ENCODE measurements around the gene TRIM24. TPM values are rescaled to one million over a fixed set of nuclear protein-coding genes. Genes with fewer than 3 reads are reported as not detected.
A peak's percentile ranks its signal among the peaks of the same experiment; 100 is the strongest.
"Not testable (repeated sequence)": the region's sequence is repeated elsewhere in the genome, so short reads cannot be mapped to it uniquely, and the experiment has no call there.

Gene TRIM24
- total RNA-seq, 2 donors from 2014 or later: 14.5 to 19.1 TPM

GRCh38 chr7:138456220-138456619 is 3.8 kb upstream of the TRIM24 start:
- no peaks in the 10 kb centered on the region for H3K36me3 ChIP-seq
- no peak for DNase-seq
- no peak overlapping the region for H3K4me3 ChIP-seq
- TF ChIP-seq CTCF (IDR thresholded peaks at IDR 0.05): no peak
- H3K27me3 ChIP-seq: no peaks in the 10 kb centered on the region
- no peaks in the 10 kb centered on the region for H3K9me3 ChIP-seq
- H3K27ac ChIP-seq: no peak overlapping the region
- intact Hi-C loops (cut with DNase I): loop anchor here (10.0 kb wide), 1 partner anchor 289 kb away; no protein-coding TSS in a partner anchor
- H3K9ac ChIP-seq (ENCODE audit: low read depth in 2 of 2, low read length in 2 of 2): no peak overlapping the region
- no peaks in the 10 kb centered on the region for H3K4me1 ChIP-seq

GRCh38 chr7:138458576-138459412 is 1.3 kb upstream of the TRIM24 start:
- no peaks in the 10 kb centered on the region for H3K4me1 ChIP-seq
- H3K9me3 ChIP-seq: no peaks in the 10 kb centered on the region
- H3K4me3 ChIP-seq: no peak overlapping the region
- no peaks in the 10 kb centered on the region for H3K36me3 ChIP-seq
- H3K9ac ChIP-seq (ENCODE audit: low read depth in 2 of 2, low read length in 2 of 2): no peak overlapping the region
- no peak overlapping the region for H3K27ac ChIP-seq
- TF ChIP-seq CTCF (IDR thresholded peaks at IDR 0.05): no peak
- intact Hi-C loops (cut with DNase I): loop anchor here (10.0 kb wide), 1 partner anchor 286 kb away; no protein-coding TSS in a partner anchor
- H3K27me3 ChIP-seq: no peaks in the 10 kb centered on the region
- no peak for DNase-seq

- H3K9me3 ChIP-seq: no peaks in the 10 kb centered on the region
- peak overlapping the region; percentile 26 for H3K4me3 ChIP-seq
- H3K27ac ChIP-seq: no peak overlapping the region
- no peaks in the 10 kb centered on the region for H3K4me1 ChIP-seq
- H3K36me3 ChIP-seq: no peaks in the 10 kb centered on the region
- no peaks in the 10 kb centered on the region for H3K27me3 ChIP-seq
- peak; percentile 98 for DNase-seq
- intact Hi-C loops (cut with DNase I): loop anchor here (10.0 kb wide), 1 partner anchor 285 kb away; no protein-coding TSS in a partner anchor
- no peak overlapping the region for H3K9ac ChIP-seq (ENCODE audit: low read depth in 2 of 2, low read length in 2 of 2)
- TF ChIP-seq CTCF (IDR thresholded peaks at IDR 0.05): no peak
Measured at GRCh38 chr7:138459413-138460175, 465 bp upstream of the TRIM24 start.

GRCh38 chr7:138460649-138461607 is 869 bp downstream of the TRIM24 start:
- H3K27me3 ChIP-seq: no peaks in the 10 kb centered on the region
- intact Hi-C loops (cut with DNase I): no loop called here
- H3K9me3 ChIP-seq: no peaks in the 10 kb centered on the region
- no peak for TF ChIP-seq CTCF (IDR thresholded peaks at IDR 0.05)
- DNase-seq: peak; percentile 61
- peak overlapping the region; percentile 98 for H3K27ac ChIP-seq
- H3K4me1 ChIP-seq: no peaks in the 10 kb centered on the region
- no peaks in the 10 kb centered on the region for H3K36me3 ChIP-seq
- peak overlapping the region; percentile 80 to 86 for H3K9ac ChIP-seq (ENCODE audit: low read depth in 2 of 2, low read length in 2 of 2)
- peak overlapping the region; percentile 96 for H3K4me3 ChIP-seq

GRCh38 chr7:138463291-138463618 is 3.2 kb downstream of the TRIM24 start:
- H3K9me3 ChIP-seq; H3K9ac ChIP-seq (ENCODE audit: low read depth in 2 of 2, low read length in 2 of 2); H3K4me1 ChIP-seq; H3K36me3 ChIP-seq; DNase-seq; intact Hi-C loops (cut with DNase I); H3K27me3 ChIP-seq; H3K4me3 ChIP-seq; H3K27ac ChIP-seq: not testable (repeated sequence)

All from colonic mucosa (tissue), 4 donors.